Cardiac muscle cell (in vitro differentiated cells and primary cell): ENCODE data around the gene MYO5A. TPM values are rescaled to one million over a fixed set of nuclear protein-coding genes. Genes with fewer than 3 reads are reported as not detected.

Experiments used
- DNase-seq, 2 donors: peaks; one replicate each; pipeline versions ENCODE4 v3.0.0 to v3.0.0-alpha.2; 2010 to 2017; ENCODE audit warnings: low read depth in 1 of 2, low spot score in 1 of 2
- H3K27ac ChIP-seq: fragments of 200-600 bp; sonication (generic); 2 replicates; pipeline ENCODE4 v1.5.1; 2016
- H3K27me3 ChIP-seq: fragments of 200-600 bp; sonication (generic); 2 replicates; pipeline ENCODE4 v1.6.0; 2016; ENCODE audit warnings: control low read depth
- H3K36me3 ChIP-seq: fragments of 200-600 bp; sonication (generic); 2 replicates; pipeline ENCODE4 v1.5.1; 2016; ENCODE audit warnings: control low read depth
- H3K4me1 ChIP-seq: fragments of 200-600 bp; sonication (generic); 2 replicates; pipeline ENCODE4 v1.8.1; 2017; ENCODE audit warnings: low read depth, mild to moderate bottlenecking, mixed run types
- H3K4me3 ChIP-seq: fragments of 200-600 bp; sonication (generic); 2 replicates; pipeline ENCODE4 v1.5.1; 2016; ENCODE audit warnings: mild to moderate bottlenecking
- H3K9me3 ChIP-seq: fragments of 200-600 bp; sonication (generic); 2 replicates; pipeline ENCODE4 v1.5.1; 2017; ENCODE audit warnings: low read depth, mild to moderate bottlenecking, control low read depth
- CTCF ChIP-seq: IDR thresholded peaks from 2 replicates; pipeline ENCODE4 v1.5.1; 2012; ENCODE audit warnings: low read depth, mild to moderate bottlenecking, low read length
- polyA plus RNA-seq: library from polyadenylated mRNA; unstranded; fragments of >200 nt; fragmentation: Nextera tagmentation; extraction: Ambion mirVana; gene quantifications from 2 replicates; pipeline ENCODE4 v1.2.1, GENCODE V29; 2016
- total RNA-seq: library from RNA; depleted of rRNA; stranded (reverse); fragments of >200 nt; gene quantifications from 2 replicates; pipeline ENCODE4 v1.2.3, GENCODE V29; 2016

The MYO5A gene
- total and polyA plus RNA-seq, 2 experiments from 2014 or later: 5.1 to 27.7 TPM

DNA sequence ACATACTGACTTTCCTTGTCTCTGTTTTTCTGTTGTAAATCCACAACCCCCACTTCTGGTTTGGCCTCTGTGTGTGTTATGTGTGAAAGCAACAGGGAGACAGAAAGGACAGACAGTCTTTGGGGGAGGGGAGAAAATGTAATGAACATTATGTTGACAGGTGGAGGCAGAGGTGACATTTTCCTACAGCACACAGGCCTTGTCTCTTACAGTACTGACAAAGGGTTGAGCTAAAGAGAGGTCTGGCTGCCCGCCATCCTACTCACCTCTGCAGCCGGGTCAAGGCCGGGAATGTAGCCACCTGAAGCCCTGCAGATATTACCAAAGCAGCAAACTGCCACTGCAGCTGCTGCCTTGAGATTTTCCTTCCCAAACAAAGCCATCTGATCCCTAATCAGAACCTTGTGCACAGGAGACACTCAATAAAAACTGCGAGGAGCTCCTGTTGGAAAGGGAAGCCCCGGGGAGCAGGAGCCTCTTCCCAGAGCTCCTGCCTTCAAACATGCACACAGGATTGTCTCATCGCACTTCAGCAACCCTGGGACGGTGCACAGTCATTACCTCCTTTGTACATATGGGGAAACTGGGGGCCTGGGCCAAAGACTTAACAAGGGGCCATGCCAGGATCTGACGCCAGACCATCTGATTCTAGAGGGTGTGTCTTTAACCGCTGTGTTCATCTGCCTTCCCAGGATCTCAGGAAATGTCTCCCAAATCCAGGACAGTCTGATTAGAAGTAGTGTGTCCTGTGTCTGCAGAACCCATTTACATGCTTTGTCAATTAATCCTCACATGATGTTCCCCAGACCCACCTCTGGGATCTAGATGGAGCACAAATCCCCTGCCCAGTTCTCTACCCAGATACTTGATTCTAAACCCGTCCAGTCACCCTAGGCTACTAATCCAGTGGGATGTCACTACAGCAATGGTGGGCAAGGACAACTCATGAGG lies 247.3 kb downstream of the MYO5A start:
- Histone ChIP-seq H3K36me3 (no peaks in the 10 kb centered on the region), H3K9me3 (no peaks in the 10 kb centered on the region), H3K27me3 (no peaks in the 10 kb centered on the region), H3K4me1 (peaks cover 11% of the 10 kb centered on the region), H3K4me3 (no peak overlapping the region), H3K27ac (peak overlapping the region; percentile 65)
- DNase-seq: peak in 1 of 2 donors; percentile 41
- no peak for TF ChIP-seq CTCF

DNA sequence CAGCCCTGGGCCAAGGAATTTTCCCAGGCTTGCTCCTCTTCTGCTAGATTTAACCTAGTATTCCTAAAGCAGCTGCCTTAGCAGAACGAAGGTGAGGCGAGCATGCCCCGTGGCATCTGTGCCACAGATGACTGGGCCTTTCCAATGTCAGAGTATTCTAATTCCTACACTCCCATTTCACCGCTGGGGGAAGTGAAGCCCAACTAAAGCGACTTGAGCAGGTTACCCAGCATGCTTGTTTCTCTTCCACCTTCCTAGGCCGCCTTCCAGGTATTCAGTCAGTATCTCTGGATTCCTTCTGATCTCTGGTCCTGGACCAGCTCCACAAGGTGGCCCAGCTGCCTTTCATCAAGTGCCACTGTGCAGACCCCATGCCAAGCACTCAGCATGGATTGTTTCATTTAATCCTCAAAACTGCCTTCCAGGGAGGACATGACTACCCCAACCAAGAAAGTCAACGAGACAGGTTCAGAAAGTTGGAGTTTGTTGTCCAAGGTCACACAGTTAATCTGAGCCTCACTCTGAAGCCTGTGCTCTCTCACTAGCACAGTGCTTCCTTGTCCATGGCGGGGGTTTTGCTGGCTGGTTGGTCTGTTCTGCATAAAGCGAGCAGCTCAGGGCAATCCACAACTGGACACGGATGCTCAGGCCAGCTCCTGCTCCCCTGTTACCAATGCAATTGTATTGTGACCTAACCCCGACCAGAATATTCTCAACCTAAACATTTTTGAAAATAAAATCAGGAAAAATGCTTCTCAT lies 248.2 kb downstream of the MYO5A start:
- peak in 1 of 2 donors; percentile 32 for DNase-seq

GRCh38 chr15:52278636-52279367 lies 249.9 kb downstream of the MYO5A start:
- Histone ChIP-seq H3K4me1 (peaks cover 11% of the 10 kb centered on the region), H3K36me3 (no peaks in the 10 kb centered on the region), H3K9me3 (no peaks in the 10 kb centered on the region), H3K4me3 (no peak overlapping the region), H3K27me3 (no peaks in the 10 kb centered on the region), H3K27ac (no peak overlapping the region)
- no peak for DNase-seq
- no peak for TF ChIP-seq CTCF

More for the DNA sequence above, 248.2 kb downstream of the MYO5A start:
- no peak for TF ChIP-seq CTCF
- Histone ChIP-seq H3K4me3 (no peak overlapping the region), H3K4me1 (peaks cover 11% of the 10 kb centered on the region), H3K27me3 (no peaks in the 10 kb centered on the region), H3K36me3 (no peaks in the 10 kb centered on the region), H3K9me3 (no peaks in the 10 kb centered on the region), H3K27ac (peak overlapping the region; percentile 65)

- TF ChIP-seq CTCF: no peak
Observed at GRCh38 chr15:52278135-52278534, 250.5 kb downstream of the MYO5A start.

DNA sequence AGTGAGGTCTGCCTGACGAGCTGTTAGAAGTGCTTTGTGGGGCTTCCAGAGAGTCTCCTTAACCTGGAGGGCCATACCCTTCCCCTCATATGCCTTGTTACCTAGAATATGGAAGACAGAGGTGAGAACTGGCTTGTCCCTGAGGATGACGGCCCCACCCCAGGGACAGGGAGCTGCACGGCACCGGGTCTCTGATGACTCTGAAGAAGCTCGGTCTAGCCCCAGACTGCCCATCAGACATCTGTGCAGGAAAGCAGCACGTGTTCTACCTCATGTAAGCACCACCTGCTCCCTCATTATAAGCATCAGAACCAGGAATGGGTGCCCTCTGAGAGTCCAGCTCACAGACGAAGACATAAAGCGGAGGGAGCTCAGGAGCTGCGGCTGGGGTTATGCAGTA lies 251.1 kb downstream of the MYO5A start:
- Histone ChIP-seq H3K4me3 (no peak overlapping the region), H3K4me1 (peaks cover 11% of the 10 kb centered on the region), H3K27me3 (no peaks in the 10 kb centered on the region), H3K27ac (no peak overlapping the region), H3K9me3 (no peaks in the 10 kb centered on the region), H3K36me3 (no peaks in the 10 kb centered on the region)
- DNase-seq: no peak
- no peak for TF ChIP-seq CTCF

More at GRCh38 chr15:52278135-52278534, 250.5 kb downstream of the MYO5A start:
- H3K4me1 ChIP-seq: peaks cover 11% of the 10 kb centered on the region
- H3K27ac ChIP-seq: no peak overlapping the region
- H3K9me3 ChIP-seq: no peaks in the 10 kb centered on the region
- no peak overlapping the region for H3K4me3 ChIP-seq
- H3K27me3 ChIP-seq: no peaks in the 10 kb centered on the region
- H3K36me3 ChIP-seq: no peaks in the 10 kb centered on the region
- no peak for DNase-seq
